HepG2 (cell line): ENCODE measurements around the gene NRG3.

Experiments
- BCLAF1 ChIP-seq: fragments of 450-650 bp; IDR thresholded peaks from 2 replicates; pipeline ENCODE4 v1.6.1; 2017; ENCODE audit warnings: mild to moderate bottlenecking
- CC2D1A ChIP-seq: sonication (generic); formaldehyde crosslinking; IDR thresholded peaks from 2 replicates; pipeline ENCODE4 v1.8.1; 2023; ENCODE audit warnings: mild to moderate bottlenecking, missing genetic modification reagents
- CCAR2 ChIP-seq: fragments of 200-400 bp; formaldehyde crosslinking; optimal IDR thresholded peaks from 2 replicates; pipeline ENCODE3; 2018; ENCODE audit warnings: low read depth, mild to moderate bottlenecking, low read length, moderate library complexity
- CTCF ChIP-seq: sonication (generic); formaldehyde crosslinking; IDR thresholded peaks from 2 replicates; pipeline ENCODE4 v1.5.0; 2020; ENCODE audit warnings: mild to moderate bottlenecking, missing genetic modification reagents, moderate library complexity
- ERF ChIP-seq: IDR thresholded peaks from 2 replicates; pipeline ENCODE4 v1.6.1; 2018; ENCODE audit warnings: missing biosample characterization, missing genetic modification reagents
- ETS1 ChIP-seq: sonication (generic); formaldehyde crosslinking; IDR thresholded peaks from 2 replicates; pipeline ENCODE4 v1.4.0; 2020; ENCODE audit warnings: missing genetic modification reagents
- MAX ChIP-seq: IDR thresholded peaks from 2 replicates; pipeline ENCODE4 v1.6.1; 2012; ENCODE audit warnings: inconsistent platforms
- NCOA2 ChIP-seq: sonication (generic); formaldehyde crosslinking; IDR thresholded peaks from 2 replicates; pipeline ENCODE4 v1.8.0; 2022; ENCODE audit warnings: inconsistent platforms
- NFE2 ChIP-seq: sonication (generic); formaldehyde crosslinking; IDR thresholded peaks from 2 replicates; pipeline ENCODE4 v1.4.0; 2020; ENCODE audit warnings: missing genetic modification reagents
- ZSCAN29 ChIP-seq: sonication (generic); formaldehyde crosslinking; conservative IDR thresholded peaks from 2 replicates; pipeline ENCODE4 v1.4.0; 2020; ENCODE audit warnings: mild to moderate bottlenecking, missing genetic modification reagents

GRCh38 chr10:81900989-81901388 is 26.0 kb downstream of the NRG3 start:
- TF ChIP-seq CC2D1A (CRISPR knock-in tag) (no peak), ETS1 (no peak), NFE2 (CRISPR knock-in tag) (no peak), ERF (no peak), NCOA2 (CRISPR knock-in tag) (no peak), ZSCAN29 (no peak), CCAR2 (no peak), MAX (no peak), BCLAF1 (no peak), CTCF (CRISPR knock-in tag) (no peak)
